ENCODE measurements around the gene SEMA3F.

SEMA3F gene

DNA sequence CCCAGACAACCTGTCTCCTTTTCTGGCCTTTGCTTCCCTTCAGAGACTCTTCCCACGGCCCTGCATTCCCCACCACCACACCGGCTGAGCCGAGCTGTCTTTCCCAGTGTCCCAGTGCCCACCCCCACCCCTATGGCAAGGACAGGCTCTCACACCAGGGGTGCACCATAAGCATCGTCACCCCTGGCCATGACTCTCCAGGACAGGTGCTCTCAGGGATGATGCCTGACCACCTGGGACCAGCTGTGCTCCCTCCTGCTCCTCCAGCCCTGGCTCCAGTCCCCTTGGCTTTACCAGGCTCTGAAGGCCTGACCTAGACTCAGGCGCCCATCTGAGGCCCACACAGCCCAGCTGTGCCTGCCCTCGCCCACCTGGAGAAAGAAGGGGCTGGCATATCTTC lies 17.6 kb upstream of the SEMA3F start:
- H3K4me3 ChIP-seq (replicated peaks in 1 of 2; ENCODE audit: low read depth in 2 of 2, low read length in 2 of 2) = no peak overlapping the region
- TF ChIP-seq, protein P1, sequence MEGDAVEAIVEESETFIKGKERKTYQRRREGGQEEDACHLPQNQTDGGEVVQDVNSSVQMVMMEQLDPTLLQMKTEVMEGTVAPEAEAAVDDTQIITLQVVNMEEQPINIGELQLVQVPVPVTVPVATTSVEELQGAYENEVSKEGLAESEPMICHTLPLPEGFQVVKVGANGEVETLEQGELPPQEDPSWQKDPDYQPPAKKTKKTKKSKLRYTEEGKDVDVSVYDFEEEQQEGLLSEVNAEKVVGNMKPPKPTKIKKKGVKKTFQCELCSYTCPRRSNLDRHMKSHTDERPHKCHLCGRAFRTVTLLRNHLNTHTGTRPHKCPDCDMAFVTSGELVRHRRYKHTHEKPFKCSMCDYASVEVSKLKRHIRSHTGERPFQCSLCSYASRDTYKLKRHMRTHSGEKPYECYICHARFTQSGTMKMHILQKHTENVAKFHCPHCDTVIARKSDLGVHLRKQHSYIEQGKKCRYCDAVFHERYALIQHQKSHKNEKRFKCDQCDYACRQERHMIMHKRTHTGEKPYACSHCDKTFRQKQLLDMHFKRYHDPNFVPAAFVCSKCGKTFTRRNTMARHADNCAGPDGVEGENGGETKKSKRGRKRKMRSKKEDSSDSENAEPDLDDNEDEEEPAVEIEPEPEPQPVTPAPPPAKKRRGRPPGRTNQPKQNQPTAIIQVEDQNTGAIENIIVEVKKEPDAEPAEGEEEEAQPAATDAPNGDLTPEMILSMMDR (IDR thresholded peaks at IDR 0.05; ENCODE audit: low read depth, low read length) = no peak
- no peak for DNase-seq (ENCODE audit: low read depth in 2 of 2)

DNA sequence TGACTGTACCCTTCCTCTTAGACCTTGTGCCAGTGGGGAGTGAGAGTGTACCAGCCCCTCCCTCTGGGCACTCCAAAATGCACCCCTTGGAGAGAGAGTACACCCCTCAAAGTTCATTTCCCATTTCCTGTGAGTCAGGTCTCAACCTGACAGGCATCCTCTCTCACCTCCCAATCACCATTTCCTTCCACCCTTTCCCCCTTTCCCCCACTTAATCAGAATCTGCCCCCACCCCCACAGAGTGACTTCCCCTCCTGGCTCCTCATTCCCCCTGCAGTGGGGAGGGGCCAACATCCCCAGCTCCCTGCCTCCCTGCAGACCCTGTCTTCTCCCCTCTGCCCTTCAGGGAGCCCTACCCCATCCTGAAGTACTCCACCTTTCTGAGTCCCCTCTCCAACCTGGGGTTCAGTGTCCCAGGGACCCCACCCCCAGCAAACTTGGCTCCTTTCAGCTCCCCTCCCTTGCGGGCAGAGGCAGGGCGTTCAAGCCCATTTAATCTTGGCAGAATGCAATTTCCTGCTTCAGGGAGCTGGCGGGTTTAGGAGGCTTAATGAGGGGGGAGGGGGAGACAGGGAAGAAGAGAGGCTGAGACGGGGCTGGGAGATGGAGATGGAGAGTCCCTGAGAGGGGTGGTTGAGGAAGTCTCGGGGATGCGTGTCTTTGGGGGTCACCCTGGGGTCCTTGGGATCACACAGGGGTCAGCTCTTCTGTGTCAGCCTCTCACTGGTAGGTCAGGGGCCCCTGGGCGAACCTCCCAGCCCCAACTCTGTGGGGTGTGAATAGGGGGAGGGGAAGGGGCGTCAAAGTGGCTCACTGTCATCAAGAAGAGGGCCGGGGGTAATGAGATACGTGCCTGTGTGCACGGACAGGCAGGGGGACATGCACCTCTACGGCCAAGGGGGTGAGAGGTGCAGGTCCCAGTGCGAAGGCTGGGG lies 16.6 kb upstream of the SEMA3F start:
- DNase-seq (ENCODE audit: low read depth in 2 of 2) = peak in 1 of 2 donors; percentile 64
- H3K4me3 ChIP-seq (replicated peaks in 1 of 2; ENCODE audit: low read depth in 2 of 2, low read length in 2 of 2) = no peak overlapping the region
- TF ChIP-seq, protein P1 (IDR thresholded peaks at IDR 0.05; ENCODE audit: low read depth, low read length) = no peak

DNA sequence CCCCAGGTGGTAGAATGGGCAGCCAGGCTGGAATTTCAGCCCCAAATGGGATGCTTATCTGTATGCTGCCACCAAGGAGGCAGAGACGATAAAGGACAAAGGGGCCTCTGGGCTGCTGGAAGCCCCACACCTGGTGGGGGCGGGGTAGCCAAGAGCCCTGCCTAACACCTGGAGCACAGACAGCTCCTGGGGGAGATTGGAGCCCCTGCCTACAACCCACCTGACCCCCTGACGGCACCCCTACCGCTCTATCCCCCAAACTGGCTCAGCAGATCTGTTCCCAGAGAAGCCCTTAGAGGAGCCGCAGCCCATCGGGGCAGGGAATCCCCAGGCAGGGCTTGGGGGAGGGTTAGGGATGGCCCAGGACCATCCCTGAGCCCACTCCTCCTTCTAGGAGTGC lies 15.8 kb upstream of the SEMA3F start:
- no peak overlapping the region for H3K4me3 ChIP-seq (replicated peaks in 1 of 2; ENCODE audit: low read depth in 2 of 2, low read length in 2 of 2)
- no peak for DNase-seq (ENCODE audit: low read depth in 2 of 2)
- TF ChIP-seq, protein P1 (IDR thresholded peaks at IDR 0.05; ENCODE audit: low read depth, low read length) = no peak

DNA sequence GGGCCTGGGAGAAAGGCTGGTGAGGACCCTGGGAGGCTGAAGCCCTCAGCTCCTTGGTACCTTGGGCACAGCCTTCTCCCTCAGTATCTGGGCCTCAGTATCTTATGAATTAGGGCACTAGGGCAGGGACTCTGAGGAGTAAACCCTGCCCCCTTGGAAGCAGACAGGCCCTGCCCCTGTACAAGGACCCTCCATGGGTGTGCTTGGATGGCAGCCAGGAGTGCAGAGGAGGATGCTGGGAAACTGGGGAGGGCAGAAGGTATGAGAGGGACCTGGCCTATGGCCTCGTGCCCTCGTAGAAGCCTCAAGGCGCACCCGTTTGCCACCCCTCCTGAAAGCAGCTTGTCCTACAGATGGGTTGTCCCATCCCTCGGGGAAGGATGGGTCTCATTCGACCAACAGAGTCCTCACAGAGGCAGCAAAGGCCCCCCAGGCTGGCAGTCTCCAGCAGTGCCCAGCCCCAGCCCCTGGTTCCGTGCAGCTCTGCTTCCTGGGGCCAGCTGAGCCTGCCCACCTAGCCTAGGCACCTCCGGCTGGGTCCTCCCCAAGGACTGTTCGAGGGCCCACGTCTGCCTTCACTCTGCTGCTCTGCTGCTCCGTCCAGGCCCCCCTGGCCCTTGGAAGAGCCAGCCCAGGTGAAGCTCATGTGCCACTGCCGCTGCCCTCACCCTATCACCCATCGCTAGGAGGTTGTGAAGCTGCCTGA lies 15.3 kb upstream of the SEMA3F start:
- no peak overlapping the region for H3K4me3 ChIP-seq (replicated peaks in 1 of 2; ENCODE audit: low read depth in 2 of 2, low read length in 2 of 2)
- TF ChIP-seq, protein P1 (IDR thresholded peaks at IDR 0.05; ENCODE audit: low read depth, low read length) = no peak
- no peak for DNase-seq (ENCODE audit: low read depth in 2 of 2)

DNA sequence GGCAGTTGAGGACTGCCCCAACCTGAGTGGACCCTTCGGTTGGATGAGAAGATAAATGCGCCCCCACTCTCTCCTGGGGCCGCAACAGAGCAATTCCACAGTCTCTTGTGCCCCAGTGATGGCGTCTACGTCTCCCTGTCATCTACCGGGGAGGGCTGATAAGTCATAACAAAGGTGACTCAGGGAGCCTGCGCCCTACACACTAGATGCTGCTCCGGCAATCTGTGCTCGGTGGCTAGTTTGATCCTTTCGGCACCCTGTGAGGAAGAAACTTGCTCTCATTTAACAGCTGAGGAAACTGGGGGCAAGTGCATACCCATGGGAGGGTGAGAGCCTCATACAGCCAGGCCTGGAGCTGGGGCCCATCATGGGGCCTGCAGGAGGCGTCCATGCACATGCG lies 14.1 kb upstream of the SEMA3F start:
- TF ChIP-seq, protein P1 (IDR thresholded peaks at IDR 0.05; ENCODE audit: low read depth, low read length) = no peak
- H3K4me3 ChIP-seq (replicated peaks in 1 of 2; ENCODE audit: low read depth in 2 of 2, low read length in 2 of 2) = no peak overlapping the region
- DNase-seq (ENCODE audit: low read depth in 2 of 2) = no peak

DNA sequence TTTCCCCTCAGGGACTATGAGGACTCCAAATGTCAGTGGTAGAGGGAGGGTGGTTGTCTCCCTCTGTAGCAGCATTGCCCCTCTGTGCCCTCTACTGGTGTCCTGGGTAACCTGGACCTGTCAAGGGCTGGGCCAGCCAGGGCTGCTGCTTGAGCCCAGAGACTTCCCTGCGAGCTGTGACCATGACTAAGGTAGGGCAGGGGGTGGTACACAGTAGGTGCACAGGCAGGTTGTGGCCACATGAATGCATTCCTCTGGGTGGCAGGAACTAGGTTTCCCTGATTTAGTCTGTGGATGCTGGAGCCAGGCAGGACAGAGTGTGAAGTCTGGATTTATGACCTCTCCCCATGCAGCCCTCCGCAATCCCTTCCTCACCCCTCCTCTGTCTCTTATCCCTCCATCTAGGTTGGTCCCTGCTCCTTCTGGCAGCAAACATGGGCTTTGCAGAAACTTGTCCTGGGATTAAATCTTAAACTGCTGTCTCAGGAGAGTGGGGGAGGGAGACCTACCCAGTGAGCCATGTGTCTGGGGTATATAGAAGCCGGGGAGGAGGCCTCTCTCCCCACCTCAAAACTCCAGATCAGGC lies 8.7 kb upstream of the SEMA3F start:
- TF ChIP-seq, protein P1 (IDR thresholded peaks at IDR 0.05; ENCODE audit: low read depth, low read length) = no peak
- H3K4me3 ChIP-seq (replicated peaks in 1 of 2; ENCODE audit: low read depth in 2 of 2, low read length in 2 of 2) = no peak overlapping the region
- DNase-seq (ENCODE audit: low read depth in 2 of 2) = no peak
